Mesenchymal stem cell (in vitro differentiated cells and primary cell): ENCODE data around the gene SLC51B.

ENCODE experiments used
- DNase-seq: peaks from one replicate; pipeline ENCODE4 v3.0.0-alpha.2; 2013
- H2AFZ ChIP-seq: one replicate; pipeline ENCODE4 v1.6.1; 2013; ENCODE audit warnings: low read depth, mild to moderate bottlenecking, control low read depth, inconsistent platforms, low read length, moderate library complexity
- H2AK5ac ChIP-seq: 2 replicates; pipeline ENCODE4 v1.6.1; 2013; ENCODE audit warnings: low read length, moderate library complexity, mild to moderate bottlenecking, inconsistent platforms; ENCODE audit not compliant: severe bottlenecking
- H2BK120ac ChIP-seq: one replicate; pipeline ENCODE4 v1.6.1; 2013; ENCODE audit warnings: low read depth, mild to moderate bottlenecking, inconsistent platforms, low read length, moderate library complexity
- H2BK12ac ChIP-seq, 2 experiments: one replicate each; pipeline ENCODE4 v1.6.1; 2013; ENCODE audit warnings: inconsistent platforms in 2 of 2, low read length in 2 of 2, mild to moderate bottlenecking in 2 of 2, moderate library complexity in 2 of 2, control low read depth in 1 of 2
- H2BK15ac ChIP-seq: one replicate; pipeline ENCODE4 v1.6.1; 2013; ENCODE audit warnings: mild to moderate bottlenecking, low read depth, inconsistent platforms; ENCODE audit not compliant: poor library complexity, severe bottlenecking
- H2BK5ac ChIP-seq: 2 replicates; pipeline ENCODE4 v1.6.1; 2013; ENCODE audit warnings: low read depth, mild to moderate bottlenecking, low read length, control low read depth, inconsistent platforms; ENCODE audit not compliant: poor library complexity, severe bottlenecking
- H3K14ac ChIP-seq, 2 experiments: one replicate each; pipeline ENCODE4 v1.6.1; 2013; ENCODE audit warnings: inconsistent platforms in 2 of 2, low read length in 2 of 2, control low read depth in 1 of 2, mild to moderate bottlenecking in 1 of 2, moderate library complexity in 1 of 2
- H3K18ac ChIP-seq, 2 experiments: one replicate each; pipeline ENCODE4 v1.6.1; 2013; ENCODE audit warnings: inconsistent platforms in 2 of 2, low read length in 2 of 2, control low read depth in 1 of 2, low read depth in 1 of 2, mild to moderate bottlenecking in 1 of 2
- H3K23ac ChIP-seq, 2 experiments: one replicate each; pipeline ENCODE4 v1.6.1; 2013; ENCODE audit warnings: inconsistent platforms in 2 of 2, low read length in 2 of 2, mild to moderate bottlenecking in 2 of 2, moderate library complexity in 2 of 2, control low read depth in 1 of 2
- H3K27ac ChIP-seq: 2 replicates; pipeline ENCODE4 v1.5.1; 2013; ENCODE audit warnings: mild to moderate bottlenecking, moderate library complexity, low read length, control low read depth, inconsistent platforms; ENCODE audit not compliant: poor library complexity, severe bottlenecking
- H3K27me3 ChIP-seq, 2 experiments: 2 replicates each; pipeline versions ENCODE4 v1.6.1 to v1.7.0; 2013; ENCODE audit warnings: low read length in 2 of 2, mild to moderate bottlenecking in 2 of 2, moderate library complexity in 2 of 2, control low read depth in 1 of 2, inconsistent platforms in 1 of 2; ENCODE audit not compliant: control insufficient read depth in 1 of 2, insufficient read depth in 1 of 2
- H3K36me3 ChIP-seq, 2 experiments: 2 replicates each; pipeline versions ENCODE4 v1.6.1 to v1.7.0; 2013; ENCODE audit warnings: low read length in 2 of 2, control low read depth in 1 of 2, inconsistent platforms in 1 of 2, low read depth in 1 of 2, mild to moderate bottlenecking in 1 of 2; ENCODE audit not compliant: insufficient read depth in 2 of 2, control insufficient read depth in 1 of 2
- H3K4ac ChIP-seq, 2 experiments: one replicate each; pipeline ENCODE4 v1.6.1; 2013; ENCODE audit warnings: inconsistent platforms in 2 of 2, low read length in 2 of 2, mild to moderate bottlenecking in 2 of 2, moderate library complexity in 2 of 2, control low read depth in 1 of 2, low read depth in 1 of 2
- H3K4me1 ChIP-seq: 2 replicates; pipeline ENCODE4 v1.6.1; 2013; ENCODE audit warnings: low read depth, low read length, control low read depth; ENCODE audit not compliant: control insufficient read depth, insufficient read depth
- H3K4me2 ChIP-seq: 2 replicates; pipeline ENCODE4 v1.6.1; 2013; ENCODE audit warnings: low read length, mild to moderate bottlenecking, inconsistent platforms; ENCODE audit not compliant: poor library complexity, severe bottlenecking
- H3K4me3 ChIP-seq, 2 experiments: 2 replicates each; pipeline versions ENCODE4 v1.5.1 to v1.7.0; 2013; ENCODE audit warnings: low read length in 2 of 2, mild to moderate bottlenecking in 2 of 2, control low read depth in 1 of 2, low read depth in 1 of 2; ENCODE audit not compliant: insufficient read depth in 1 of 2
- H3K79me1 ChIP-seq: replicated peaks from 2 replicates; pipeline ENCODE4 v1.6.1; 2013; ENCODE audit warnings: mild to moderate bottlenecking, control low read depth, low read length, inconsistent platforms; ENCODE audit not compliant: poor library complexity, severe bottlenecking
- H3K9ac ChIP-seq: 2 replicates; pipeline ENCODE4 v1.7.0; 2013; ENCODE audit warnings: mild to moderate bottlenecking, low read length, moderate library complexity
- H3K9me3 ChIP-seq: 2 replicates; pipeline ENCODE4 v1.7.0; 2013; ENCODE audit warnings: mild to moderate bottlenecking, low read length; ENCODE audit not compliant: control insufficient read depth
- H4K8ac ChIP-seq: one replicate; pipeline ENCODE4 v1.6.1; 2013; ENCODE audit warnings: inconsistent platforms, mild to moderate bottlenecking, low read length, moderate library complexity
- H4K91ac ChIP-seq: one replicate; pipeline ENCODE4 v1.6.1; 2013; ENCODE audit warnings: mild to moderate bottlenecking, low read length, inconsistent platforms
- WGBS: methylation state at CpG from one replicate; pipeline ENCODE4 v1.1.7; 2013; ENCODE audit warnings: mixed read lengths; 5-methylcytosine and 5-hydroxymethylcytosine counted together

The SLC51B gene

DNA sequence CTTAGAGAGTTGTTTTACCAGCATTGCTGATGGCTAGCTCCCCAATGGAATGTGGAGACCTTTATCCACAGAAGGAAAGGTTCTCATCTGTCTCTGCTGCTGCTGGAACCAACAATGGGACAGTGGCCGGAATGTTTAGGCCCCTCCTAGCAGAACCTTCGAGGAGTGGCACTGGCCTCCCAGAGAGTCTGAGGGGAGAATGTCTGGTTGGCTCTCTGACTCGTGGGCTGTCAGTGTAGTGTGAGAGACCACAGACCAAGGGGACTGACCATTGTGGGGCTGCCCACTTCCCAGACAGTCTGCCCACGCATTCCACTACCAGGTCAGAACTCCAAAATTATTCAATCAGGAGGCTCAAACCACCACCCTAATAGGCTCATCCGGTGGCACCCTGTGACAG is 17.5 kb downstream of the SLC51B start:
- Histone ChIP-seq H3K9me3 (peaks cover 7% of the 10 kb centered on the region), H3K4me1 (peaks cover 6% of the 10 kb centered on the region), H3K23ac (no peak overlapping the region), H3K18ac (no peak overlapping the region), H3K4ac (no peak overlapping the region), H3K27ac (no peak overlapping the region), H4K91ac (no peak overlapping the region), H2BK5ac (no peak overlapping the region), H2BK12ac (no peak overlapping the region), H3K79me1 (no peaks in the 10 kb centered on the region), H4K8ac (no peak overlapping the region), H3K14ac (no peak overlapping the region), H3K4me2 (no peak overlapping the region), H2AK5ac (no peak overlapping the region), H2AFZ (no peak overlapping the region), H3K4me3 (no peak overlapping the region), H2BK15ac (no peak overlapping the region), H3K36me3 (no peaks in the 10 kb centered on the region), H3K9ac (no peak overlapping the region), H2BK120ac (no peak overlapping the region), H3K27me3 (peaks cover 72 to 89% of the 10 kb centered on the region in 2 experiments)
- WGBS = 82% methylated on average over 3 of the region's 5 CpGs
- DNase-seq = no peak

GRCh38 chr15:65066001-65066634 is 20.9 kb downstream of the SLC51B start:
- H3K4ac ChIP-seq = no peak overlapping the region
- H3K9ac ChIP-seq = no peak overlapping the region
- H4K8ac ChIP-seq = no peak overlapping the region
- H2BK120ac ChIP-seq = no peak overlapping the region
- no peak overlapping the region for H2AK5ac ChIP-seq
- no peak overlapping the region for H3K14ac ChIP-seq
- H3K27ac ChIP-seq = no peak overlapping the region
- 66% methylated on average over 2 of the region's 3 CpGs for WGBS
- no peak overlapping the region for H2BK12ac ChIP-seq
- no peak overlapping the region for H4K91ac ChIP-seq
- no peak for DNase-seq
- no peaks in the 10 kb centered on the region for H3K36me3 ChIP-seq
- H3K4me3 ChIP-seq = peak overlapping the region in 1 of 2 experiments; percentile 58
- no peaks in the 10 kb centered on the region for H3K79me1 ChIP-seq
- no peak overlapping the region for H3K23ac ChIP-seq
- peaks cover 56 to 70% of the 10 kb centered on the region in 2 experiments for H3K27me3 ChIP-seq
- no peak overlapping the region for H3K18ac ChIP-seq
- H2BK15ac ChIP-seq = no peak overlapping the region
- H3K4me2 ChIP-seq = no peak overlapping the region
- peaks cover 10% of the 10 kb centered on the region for H3K4me1 ChIP-seq
- no peak overlapping the region for H2BK5ac ChIP-seq
- H3K9me3 ChIP-seq = no peaks in the 10 kb centered on the region
- H2AFZ ChIP-seq = no peak overlapping the region

GRCh38 chr15:65066635-65067316 is 21.6 kb downstream of the SLC51B start:
- H2BK5ac ChIP-seq = no peak overlapping the region
- H3K4me3 ChIP-seq = peak overlapping the region in 1 of 2 experiments; percentile 72
- DNase-seq = no peak
- no peaks in the 10 kb centered on the region for H3K36me3 ChIP-seq
- H3K9ac ChIP-seq = peak overlapping the region; percentile 57
- H2BK120ac ChIP-seq = peak overlapping the region; percentile 96
- no peaks in the 10 kb centered on the region for H3K79me1 ChIP-seq
- peaks cover 10% of the 10 kb centered on the region for H3K4me1 ChIP-seq
- H2BK15ac ChIP-seq = peak overlapping the region; percentile 36
- no peak overlapping the region for H2AFZ ChIP-seq
- H3K23ac ChIP-seq = peak overlapping the region in 1 of 2 experiments; percentile 80
- peak overlapping the region; percentile 61 for H4K91ac ChIP-seq
- H3K27me3 ChIP-seq = peaks cover 52 to 73% of the 10 kb centered on the region in 2 experiments
- H3K4ac ChIP-seq = no peak overlapping the region
- H2BK12ac ChIP-seq = peak overlapping the region; percentile 70 to 91
- no peaks in the 10 kb centered on the region for H3K9me3 ChIP-seq
- no peak overlapping the region for H3K27ac ChIP-seq
- WGBS = 46% methylated on average over 9 of the region's 9 CpGs
- peak overlapping the region; percentile 97 for H4K8ac ChIP-seq
- H3K4me2 ChIP-seq = no peak overlapping the region
- peak overlapping the region in 1 of 2 experiments; percentile 45 for H3K14ac ChIP-seq
- no peak overlapping the region for H2AK5ac ChIP-seq
- peak overlapping the region; percentile 75 to 85 for H3K18ac ChIP-seq

GRCh38 chr15:65067317-65067644 is 22.1 kb downstream of the SLC51B start:
- Histone ChIP-seq H3K9ac (peak overlapping the region; percentile 57), H3K4me3 (peak overlapping the region in 1 of 2 experiments; percentile 72), H2BK15ac (peak overlapping the region; percentile 44), H2BK120ac (peak overlapping the region; percentile 96), H3K36me3 (no peaks in the 10 kb centered on the region), H4K8ac (peak overlapping the region; percentile 97), H3K27ac (no peak overlapping the region), H3K18ac (peak overlapping the region; percentile 75 to 85), H2BK12ac (peak overlapping the region; percentile 70 to 91), H2BK5ac (no peak overlapping the region), H3K79me1 (no peaks in the 10 kb centered on the region), H3K23ac (peak overlapping the region in 1 of 2 experiments; percentile 80), H3K14ac (peak overlapping the region in 1 of 2 experiments; percentile 45), H4K91ac (peak overlapping the region; percentile 61), H2AFZ (peak overlapping the region; percentile 18), H3K4me2 (peak overlapping the region; percentile 54), H3K9me3 (no peaks in the 10 kb centered on the region), H3K4me1 (peaks cover 10% of the 10 kb centered on the region), H3K4ac (peak overlapping the region in 1 of 2 experiments; percentile 81), H3K27me3 (peaks cover 48 to 77% of the 10 kb centered on the region in 2 experiments), H2AK5ac (no peak overlapping the region)
- WGBS = 20% methylated on average over 8 of the region's 8 CpGs
- no peak for DNase-seq
